GM19023 (cell line): ENCODE results near the gene STK39.

Experiments used
- ATAC-seq: cut with Tn5 transposase; IDR thresholded peaks from one replicate; pipeline ENCODE4 v1.9.1; 2021; ENCODE audit warnings: mild to moderate bottlenecking, moderate library complexity; ENCODE audit not compliant: unreplicated experiment

Gene STK39

GRCh38 chr2:168244318-168244717 lies 3.1 kb downstream of the STK39 start:
- no peak for ATAC-seq

- ATAC-seq = no peak
Measured at GRCh38 chr2:168243061-168243460, 4.3 kb downstream of the STK39 start.

- no peak for ATAC-seq
Measured at GRCh38 chr2:168241746-168242145, 5.6 kb downstream of the STK39 start.

DNA sequence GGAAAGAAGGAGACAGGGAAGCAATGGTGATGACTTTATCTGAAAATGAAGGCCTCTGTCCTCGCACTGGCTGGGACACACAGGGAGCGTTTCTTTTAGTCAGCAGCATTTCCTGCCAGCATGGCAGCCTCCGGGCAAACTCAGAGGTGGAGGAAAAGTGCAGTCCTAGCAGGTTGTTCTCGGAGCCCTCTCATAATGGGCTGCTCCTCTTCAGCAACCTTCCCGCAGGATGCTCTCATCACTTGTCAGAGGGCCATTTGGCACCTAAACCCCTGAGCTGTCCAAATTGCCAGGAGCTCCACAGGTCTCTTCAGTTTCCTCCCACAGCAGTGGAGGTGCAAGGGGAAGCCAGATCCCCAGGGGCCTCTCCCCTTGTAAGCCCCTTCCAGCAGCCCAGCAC lies 6.2 kb downstream of the STK39 start:
- no peak for ATAC-seq

GRCh38 chr2:168239281-168239680 lies 8.1 kb downstream of the STK39 start:
- no peak for ATAC-seq

GRCh38 chr2:168237741-168238140 lies 9.7 kb downstream of the STK39 start:
- ATAC-seq = no peak

- no peak for ATAC-seq
Measured at GRCh38 chr2:168234407-168235085, 12.8 kb downstream of the STK39 start.

DNA sequence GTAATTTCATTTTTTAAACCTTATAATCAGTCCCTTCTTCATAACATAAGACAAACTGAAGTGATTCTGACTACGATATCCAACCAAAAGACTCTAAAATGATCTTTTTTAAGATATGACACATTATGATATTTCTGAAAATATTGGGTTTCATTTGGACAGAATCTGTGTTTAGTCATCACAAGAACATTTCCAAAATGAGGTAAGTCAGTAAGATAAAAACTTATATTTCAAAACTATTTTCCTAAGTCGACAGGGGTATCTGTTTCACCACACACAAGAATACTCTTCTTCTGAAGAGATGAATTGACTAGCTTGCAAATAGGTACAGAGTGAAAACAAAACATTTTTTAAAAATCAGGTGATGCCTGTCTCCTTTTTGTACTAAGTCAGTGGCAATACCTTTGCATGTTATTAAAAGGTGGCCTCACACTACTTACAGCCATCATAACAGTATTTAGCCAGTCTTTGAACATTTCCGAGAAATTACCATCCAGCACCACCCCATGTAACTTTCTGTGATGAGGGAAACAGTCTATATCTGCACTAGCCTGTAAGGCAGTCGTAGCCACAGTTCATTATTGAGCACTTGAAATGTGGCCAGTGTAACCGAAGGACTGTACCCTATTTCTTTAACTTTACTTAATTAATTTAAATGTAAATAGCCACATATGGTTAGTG lies 13.5 kb downstream of the STK39 start:
- no peak for ATAC-seq

DNA sequence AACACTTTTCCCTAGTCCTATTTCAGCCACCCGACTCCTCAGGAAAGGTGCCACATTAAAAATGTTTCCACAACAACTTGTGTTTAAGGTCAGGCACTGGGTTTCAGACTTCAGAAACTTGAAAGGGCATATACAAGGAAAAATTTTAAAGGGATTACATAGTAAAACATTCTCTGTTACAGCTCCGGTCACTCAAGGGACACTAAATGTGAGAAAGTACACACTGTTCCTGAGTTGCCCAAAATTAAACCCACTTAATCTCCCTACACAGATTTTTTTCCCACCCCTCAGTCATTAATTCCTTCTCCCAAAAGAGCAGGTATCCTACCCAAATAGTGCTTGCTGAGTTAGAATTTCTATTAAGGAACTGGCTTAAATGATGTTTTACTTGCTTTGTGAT lies 14.2 kb downstream of the STK39 start:
- ATAC-seq = no peak

- ATAC-seq = no peak
Measured at GRCh38 chr2:168231609-168232241, 15.7 kb downstream of the STK39 start.

- no peak for ATAC-seq
Measured at GRCh38 chr2:168230389-168230788, 17.0 kb downstream of the STK39 start.

GRCh38 chr2:168224346-168224745 lies 23.0 kb downstream of the STK39 start:
- no peak for ATAC-seq

- ATAC-seq = no peak
Measured at GRCh38 chr2:168222088-168222487, 25.3 kb downstream of the STK39 start.

DNA sequence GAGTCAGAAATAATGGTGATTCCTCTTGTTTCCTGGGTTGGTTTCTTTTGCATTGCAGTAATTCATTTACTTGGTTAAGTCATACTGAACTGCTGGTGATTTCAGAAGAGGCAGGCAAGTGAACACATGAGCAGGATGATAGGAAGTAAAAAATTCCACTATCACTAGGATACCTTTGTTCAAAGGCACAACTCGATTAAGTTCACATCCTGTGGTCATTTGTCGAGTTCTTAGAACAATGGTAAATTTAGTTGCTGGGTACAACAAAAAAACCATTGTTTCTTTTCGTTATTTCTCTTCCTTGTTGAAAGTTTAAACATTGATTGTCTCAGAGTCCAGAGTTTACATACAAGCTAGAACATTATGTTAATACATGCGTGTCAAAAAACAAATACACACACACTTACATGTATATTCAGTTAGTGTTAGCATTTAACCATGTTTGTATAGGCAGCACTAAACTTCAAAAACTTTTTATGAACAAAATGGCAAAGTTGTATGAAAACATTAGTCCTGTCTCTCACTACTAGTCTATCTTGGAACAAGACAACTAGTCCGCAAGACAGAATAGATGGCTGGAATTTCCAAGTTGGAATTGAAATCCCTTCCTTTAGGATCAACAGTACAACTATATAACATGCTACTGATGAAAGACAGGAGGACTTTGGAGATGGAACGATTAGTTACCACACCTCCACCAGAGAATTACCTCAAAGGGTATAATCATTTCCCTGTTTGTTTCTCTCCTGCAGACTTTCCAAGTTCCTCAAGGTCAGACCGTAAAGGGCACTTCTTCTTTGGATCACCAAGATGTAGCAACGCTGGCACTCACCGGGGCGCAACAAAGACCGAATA lies 26.2 kb downstream of the STK39 start:
- no peak for ATAC-seq

DNA sequence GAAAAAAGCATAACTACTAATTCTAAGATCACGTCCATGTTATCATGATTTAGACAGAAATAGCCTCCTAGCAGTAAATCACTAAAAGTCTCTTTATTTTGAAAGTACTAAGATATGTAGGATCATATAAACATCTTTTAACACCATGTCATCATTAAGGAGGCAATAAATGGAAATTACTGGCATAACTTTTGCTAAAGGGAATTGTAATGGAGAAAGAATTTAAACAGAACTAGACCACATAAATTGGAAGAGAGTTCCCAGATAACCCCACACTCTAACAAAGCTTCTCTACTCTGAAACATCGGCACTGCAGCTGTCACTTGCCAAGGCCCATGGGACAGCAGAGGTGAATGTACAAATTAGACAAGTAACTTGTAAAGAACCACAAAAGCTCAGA lies 29.5 kb downstream of the STK39 start:
- no peak for ATAC-seq

- ATAC-seq = no peak
Measured at GRCh38 chr2:168216351-168217005, 30.9 kb downstream of the STK39 start.

DNA sequence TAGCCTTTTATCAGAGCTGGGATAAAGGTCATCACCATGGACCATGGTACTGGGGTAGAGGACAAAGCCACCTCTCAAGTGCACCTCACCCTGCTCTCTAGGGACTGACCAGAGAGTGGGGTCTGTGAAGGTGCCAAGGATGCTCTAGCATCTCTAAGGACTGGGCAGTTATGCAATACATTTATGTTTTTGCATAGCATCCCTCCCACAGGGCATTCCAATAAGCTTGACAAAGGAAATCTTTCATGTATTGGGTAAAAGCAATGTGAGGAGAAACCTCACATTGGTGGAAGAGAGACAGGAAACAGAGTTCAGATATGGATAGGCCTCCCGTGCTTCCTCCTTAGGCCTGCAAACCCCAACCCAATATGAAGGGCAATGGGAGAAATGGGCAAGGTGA lies 31.6 kb downstream of the STK39 start:
- ATAC-seq = no peak

- no peak for ATAC-seq
Measured at GRCh38 chr2:168212866-168213265, 34.5 kb downstream of the STK39 start.

DNA sequence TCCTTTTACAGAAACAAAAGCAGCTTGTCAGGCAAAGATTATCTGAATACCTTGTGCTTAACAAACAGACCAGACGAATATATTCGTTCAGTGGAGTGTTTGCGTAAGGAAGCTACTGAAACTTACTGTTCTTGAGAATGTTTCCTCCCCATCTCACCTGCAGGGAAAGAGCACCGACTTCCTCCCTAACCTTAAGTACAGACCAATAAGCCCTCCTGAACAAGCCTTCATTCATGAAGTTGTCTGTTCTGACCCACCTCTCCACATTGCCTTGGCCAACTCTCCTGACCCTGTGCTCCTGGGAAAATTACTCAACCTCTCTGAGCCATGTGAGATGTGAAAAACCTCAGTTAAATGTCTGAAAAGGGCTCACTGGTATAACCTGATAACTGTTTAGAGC lies 35.2 kb downstream of the STK39 start:
- ATAC-seq = no peak

GRCh38 chr2:168211664-168212163 lies 35.7 kb downstream of the STK39 start:
- ATAC-seq = peak; percentile 82
